ENCODE data around the gene HYAL3. TPM values are rescaled to one million over a fixed set of nuclear protein-coding genes. Genes with fewer than 3 reads are reported as not detected.

The HYAL3 gene
- total and polyA plus RNA-seq, 2 experiments from 2014 or later, result 2.4 to 7.1 TPM

DNA sequence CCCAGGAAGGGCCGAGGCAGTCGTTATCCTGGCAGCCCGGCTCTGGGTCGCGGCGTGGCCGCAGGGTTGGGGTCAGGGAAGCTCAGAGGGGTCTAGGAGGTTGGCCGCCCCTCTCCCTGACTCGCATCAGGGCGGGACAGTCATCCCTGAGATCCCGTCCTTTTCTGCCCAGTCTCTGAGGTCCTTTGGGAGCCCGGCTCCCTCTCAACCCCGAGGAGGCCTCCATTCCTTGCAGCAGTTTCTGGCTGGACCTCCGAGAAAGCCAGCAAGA, 22.8 kb upstream of the HYAL3 start:
- Mint-ChIP-seq H3K36me3 (ENCODE audit: low read depth) (peaks cover 47% of the 10 kb centered on the region), H3K4me1 (peaks cover 46% of the 10 kb centered on the region), H3K27me3 (ENCODE audit: insufficient read depth, low read depth, poor library complexity) (peaks cover 11% of the 10 kb centered on the region), H3K27ac (peak overlapping the region; percentile 82; the same call in 1 of the 2 replicates), H3K9me3 (no peaks in the 10 kb centered on the region), H3K4me3 (peak overlapping the region; percentile 86)
- TF ChIP-seq REST (IDR thresholded peaks at IDR 0.05; ENCODE audit: unreplicated experiment) (no peak), POLR2AphosphoS5 (IDR thresholded peaks at IDR 0.05; ENCODE audit: low read depth) (peak; percentile 57)
- Histone ChIP-seq H3K4me2 (peak overlapping the region; percentile 99), H3F3A (replicated peaks; ENCODE audit: low read depth) (peaks cover 20% of the 10 kb centered on the region; the same call in 1 of the 2 replicates), H3K27ac (ENCODE audit: low read depth) (peak overlapping the region; percentile 88), H3K79me2 (replicated peaks; ENCODE audit: insufficient read depth) (peaks cover 30% of the 10 kb centered on the region), H2AFZ (peak overlapping the region; percentile 90), H3K9me2 (ENCODE audit: insufficient read depth) (no peaks in the 10 kb centered on the region), H4K20me1 (replicated peaks; ENCODE audit: insufficient read depth) (peaks cover 7% of the 10 kb centered on the region; the same call in 1 of the 2 replicates), H3K4me1 (ENCODE audit: insufficient read depth) (peaks cover 17% of the 10 kb centered on the region), H3K4me3 (peak overlapping the region; percentile 97), H3K36me3 (ENCODE audit: insufficient read depth) (peaks cover 8% of the 10 kb centered on the region), H3K27me3 (ENCODE audit: insufficient read depth) (no peaks in the 10 kb centered on the region)
- ATAC-seq, result peak; percentile 0; the same call in 1 of the 3 replicates
- no peak for DNase-seq (ENCODE audit: low spot score)

DNA sequence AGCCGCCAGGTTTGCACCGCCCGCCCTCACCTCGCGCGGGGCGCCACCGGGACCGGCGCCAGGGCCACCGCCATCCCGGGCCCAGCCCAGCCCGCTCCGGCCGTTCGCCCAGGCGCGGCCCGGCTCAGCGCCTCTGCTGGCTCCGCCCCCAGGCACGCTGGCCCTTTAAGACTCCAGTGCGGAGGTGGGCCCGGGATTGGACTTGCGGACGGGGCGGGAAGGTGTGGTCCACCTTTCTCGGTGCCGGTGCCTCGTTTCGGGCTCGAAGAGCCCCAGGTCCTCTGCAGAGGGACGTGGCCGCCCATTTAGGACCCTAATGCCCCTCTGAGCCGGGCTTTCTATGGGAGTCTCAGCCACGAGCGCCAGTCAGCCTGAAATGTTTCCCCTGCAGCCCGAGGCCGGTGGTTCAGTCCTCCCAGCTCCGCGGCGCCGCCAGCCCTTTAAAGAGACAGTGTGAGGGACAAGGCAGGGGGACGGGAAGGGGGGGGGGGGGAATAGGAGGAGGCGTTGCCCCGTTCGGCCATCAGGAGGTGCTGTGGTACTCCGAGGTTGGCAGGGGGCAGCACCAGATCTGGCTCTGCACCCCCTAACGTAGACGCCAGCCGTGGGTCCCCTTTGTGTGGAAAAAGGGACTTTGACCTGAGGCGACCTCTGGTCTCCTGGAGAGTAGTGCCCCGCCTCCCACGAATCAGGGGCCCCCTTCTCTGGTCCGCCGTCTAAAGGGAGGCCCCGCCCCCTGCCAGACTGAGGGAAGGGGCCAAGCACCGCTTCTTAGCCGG, 22.3 kb upstream of the HYAL3 start:
- peaks cover 11% of the 10 kb centered on the region for H3K27me3 Mint-ChIP-seq (ENCODE audit: insufficient read depth, low read depth, poor library complexity)
- DNase-seq (ENCODE audit: low spot score), result peak; percentile 96
- H3K9me2 ChIP-seq (ENCODE audit: insufficient read depth), result no peaks in the 10 kb centered on the region
- H3F3A ChIP-seq (replicated peaks; ENCODE audit: low read depth), result peaks cover 17% of the 10 kb centered on the region; the same call in 1 of the 2 replicates
- peaks cover 26% of the 10 kb centered on the region for H3K79me2 ChIP-seq (replicated peaks; ENCODE audit: insufficient read depth)
- H4K20me1 ChIP-seq (replicated peaks; ENCODE audit: insufficient read depth), result peaks cover 5% of the 10 kb centered on the region; the same call in 1 of the 2 replicates
- peak overlapping the region; percentile 86 for H3K4me3 Mint-ChIP-seq
- no peaks in the 10 kb centered on the region for H3K27me3 ChIP-seq (ENCODE audit: insufficient read depth)
- peaks cover 43% of the 10 kb centered on the region for H3K4me1 Mint-ChIP-seq
- peaks cover 15% of the 10 kb centered on the region for H3K4me1 ChIP-seq (ENCODE audit: insufficient read depth)
- no peaks in the 10 kb centered on the region for H3K9me3 Mint-ChIP-seq
- TF ChIP-seq, protein P1, sequence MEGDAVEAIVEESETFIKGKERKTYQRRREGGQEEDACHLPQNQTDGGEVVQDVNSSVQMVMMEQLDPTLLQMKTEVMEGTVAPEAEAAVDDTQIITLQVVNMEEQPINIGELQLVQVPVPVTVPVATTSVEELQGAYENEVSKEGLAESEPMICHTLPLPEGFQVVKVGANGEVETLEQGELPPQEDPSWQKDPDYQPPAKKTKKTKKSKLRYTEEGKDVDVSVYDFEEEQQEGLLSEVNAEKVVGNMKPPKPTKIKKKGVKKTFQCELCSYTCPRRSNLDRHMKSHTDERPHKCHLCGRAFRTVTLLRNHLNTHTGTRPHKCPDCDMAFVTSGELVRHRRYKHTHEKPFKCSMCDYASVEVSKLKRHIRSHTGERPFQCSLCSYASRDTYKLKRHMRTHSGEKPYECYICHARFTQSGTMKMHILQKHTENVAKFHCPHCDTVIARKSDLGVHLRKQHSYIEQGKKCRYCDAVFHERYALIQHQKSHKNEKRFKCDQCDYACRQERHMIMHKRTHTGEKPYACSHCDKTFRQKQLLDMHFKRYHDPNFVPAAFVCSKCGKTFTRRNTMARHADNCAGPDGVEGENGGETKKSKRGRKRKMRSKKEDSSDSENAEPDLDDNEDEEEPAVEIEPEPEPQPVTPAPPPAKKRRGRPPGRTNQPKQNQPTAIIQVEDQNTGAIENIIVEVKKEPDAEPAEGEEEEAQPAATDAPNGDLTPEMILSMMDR (conservative IDR thresholded peaks at IDR 0.05; ENCODE audit: low read depth in 2 of 2), result peak; percentile 60 to 70
- peak; percentile 72 for TF ChIP-seq POLR2AphosphoS5 (IDR thresholded peaks at IDR 0.05; ENCODE audit: low read depth)
- no peak for TF ChIP-seq ZNF114 (CRISPR knock-in tag; IDR thresholded peaks at IDR 0.05)
- no peak for TF ChIP-seq JUNB (IDR thresholded peaks at IDR 0.05; ENCODE audit: unreplicated experiment)
- H3K27ac Mint-ChIP-seq, result peak overlapping the region; percentile 99
- H2AFZ ChIP-seq, result peak overlapping the region; percentile 93
- peaks cover 8% of the 10 kb centered on the region for H3K36me3 ChIP-seq (ENCODE audit: insufficient read depth)
- H3K27ac ChIP-seq (ENCODE audit: low read depth), result peak overlapping the region; percentile 100
- peak overlapping the region; percentile 99 for H3K4me2 ChIP-seq
- H3K36me3 Mint-ChIP-seq (ENCODE audit: low read depth), result peaks cover 50% of the 10 kb centered on the region
- H3K4me3 ChIP-seq, result peak overlapping the region; percentile 97
- ATAC-seq, result peak; percentile 72

All from GM23338 (cell line).